HG03378 (cell line): ENCODE measurements around the gene KHDRBS2.

Experiments
- ATAC-seq: cut with Tn5 transposase; IDR thresholded peaks from one replicate; pipeline ENCODE4 v1.9.1; 2021; ENCODE audit warnings: mild to moderate bottlenecking, moderate library complexity; ENCODE audit not compliant: unreplicated experiment

The KHDRBS2 gene

DNA sequence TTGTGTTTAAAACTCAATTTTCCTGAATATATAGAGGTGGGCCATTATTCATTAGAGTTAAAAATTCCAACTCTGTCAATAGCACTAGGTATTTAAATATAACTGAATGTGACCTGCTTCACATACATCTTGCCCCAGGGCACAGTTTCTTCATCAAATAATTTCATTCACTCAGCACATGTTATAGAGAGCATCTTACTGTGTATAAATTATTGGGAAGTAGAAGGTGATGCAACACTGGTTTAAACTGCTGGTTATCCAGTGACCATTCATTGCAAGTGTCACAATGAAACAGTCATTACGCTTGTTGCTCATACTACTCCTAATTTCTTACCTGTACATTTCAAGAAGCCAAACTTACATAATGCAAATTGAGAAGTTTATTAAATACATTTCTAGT, 93.4 kb downstream of the KHDRBS2 start:
- no peak for ATAC-seq

DNA sequence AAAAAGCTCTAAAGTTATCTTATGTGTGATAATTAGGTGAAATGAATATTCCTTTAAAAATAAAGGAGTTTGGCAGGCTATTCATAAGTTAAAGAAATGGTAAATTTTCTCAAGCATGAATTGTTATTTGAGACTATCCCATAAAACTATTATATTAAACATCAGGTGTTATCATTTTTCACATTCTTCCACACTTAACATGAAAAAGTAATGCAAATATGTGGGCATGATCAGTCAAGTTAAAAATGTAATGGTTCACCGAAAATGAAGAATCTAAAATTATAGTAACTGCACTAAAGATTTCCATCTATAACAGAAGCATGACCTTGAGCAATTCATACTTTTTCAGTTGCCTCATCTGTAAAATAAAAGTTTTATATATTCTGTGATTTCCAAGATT, 110.8 kb downstream of the KHDRBS2 start:
- ATAC-seq, result no peak

DNA sequence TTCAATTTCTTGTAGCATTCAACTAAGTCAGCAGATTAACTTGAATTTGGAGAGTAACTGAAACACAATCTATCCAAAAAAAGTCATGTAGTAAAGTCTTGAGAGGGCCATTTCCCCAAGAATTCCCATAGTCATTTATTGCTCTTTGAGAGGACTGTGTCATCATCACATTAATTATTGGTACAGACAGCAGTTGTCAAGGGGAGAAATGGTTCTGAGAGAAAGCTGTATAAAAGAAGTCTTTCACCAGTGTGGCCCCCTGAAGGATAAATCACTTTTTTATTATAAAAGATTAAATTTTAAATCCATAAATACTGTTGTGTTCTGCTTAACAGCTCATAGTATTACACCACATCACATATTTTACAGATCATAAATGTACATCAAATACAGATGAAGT, 111.5 kb downstream of the KHDRBS2 start:
- ATAC-seq, result no peak

DNA sequence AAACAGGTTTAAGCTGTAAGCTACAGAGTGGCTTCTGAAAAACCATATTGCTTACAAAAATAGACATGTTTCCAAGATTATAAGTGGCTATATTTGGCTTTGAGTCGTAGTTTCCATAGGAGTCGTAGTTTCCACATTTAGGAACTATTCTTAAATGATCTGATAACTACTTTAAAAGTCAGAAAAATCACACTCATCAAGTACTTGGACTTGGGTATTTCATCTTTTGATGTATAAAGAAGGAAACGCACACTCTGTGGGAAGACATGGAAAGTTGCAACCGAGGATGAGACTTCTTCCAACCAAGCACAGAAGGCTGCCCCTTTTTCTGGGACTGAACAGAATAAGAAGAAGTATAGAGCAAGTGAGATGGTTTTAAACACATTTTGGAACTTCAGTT, 118.3 kb downstream of the KHDRBS2 start:
- no peak for ATAC-seq

DNA sequence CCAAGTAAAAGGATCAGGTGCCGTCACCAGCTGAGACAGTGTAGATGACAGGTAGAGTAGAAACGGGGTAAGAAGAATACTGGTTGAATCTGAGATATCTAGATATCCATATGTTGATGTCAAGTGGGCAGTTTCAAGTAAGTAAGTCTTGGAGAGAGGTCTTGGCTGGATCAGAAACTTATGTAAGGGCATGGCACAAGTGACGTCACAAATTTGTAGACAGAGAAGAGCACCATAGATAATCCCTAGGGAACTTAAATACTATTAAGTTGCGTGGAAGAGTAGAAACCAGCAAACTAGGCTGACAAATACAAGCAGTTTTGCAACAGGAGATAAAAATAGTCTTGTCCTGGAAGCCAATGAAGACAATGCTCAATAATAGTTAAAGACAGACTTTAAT, 123.2 kb downstream of the KHDRBS2 start:
- ATAC-seq, result no peak

DNA sequence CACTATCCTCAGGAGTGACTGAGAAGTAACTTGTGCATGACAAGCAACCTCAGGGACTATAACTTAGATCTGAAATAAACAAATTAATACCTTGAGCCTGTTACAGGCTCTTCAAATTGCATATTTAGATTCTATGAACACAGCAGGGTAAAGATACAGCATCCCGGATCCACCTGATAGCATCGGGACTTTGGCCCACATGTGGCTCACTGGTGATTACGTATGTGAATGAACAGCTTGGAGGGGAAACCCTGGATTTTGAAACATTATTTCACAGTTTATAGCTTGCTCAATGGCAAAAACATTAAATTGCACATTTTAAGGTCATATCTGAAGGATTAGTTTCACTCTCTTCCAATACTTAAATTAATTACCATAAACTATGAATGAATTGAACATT, 133.2 kb downstream of the KHDRBS2 start:
- no peak for ATAC-seq

DNA sequence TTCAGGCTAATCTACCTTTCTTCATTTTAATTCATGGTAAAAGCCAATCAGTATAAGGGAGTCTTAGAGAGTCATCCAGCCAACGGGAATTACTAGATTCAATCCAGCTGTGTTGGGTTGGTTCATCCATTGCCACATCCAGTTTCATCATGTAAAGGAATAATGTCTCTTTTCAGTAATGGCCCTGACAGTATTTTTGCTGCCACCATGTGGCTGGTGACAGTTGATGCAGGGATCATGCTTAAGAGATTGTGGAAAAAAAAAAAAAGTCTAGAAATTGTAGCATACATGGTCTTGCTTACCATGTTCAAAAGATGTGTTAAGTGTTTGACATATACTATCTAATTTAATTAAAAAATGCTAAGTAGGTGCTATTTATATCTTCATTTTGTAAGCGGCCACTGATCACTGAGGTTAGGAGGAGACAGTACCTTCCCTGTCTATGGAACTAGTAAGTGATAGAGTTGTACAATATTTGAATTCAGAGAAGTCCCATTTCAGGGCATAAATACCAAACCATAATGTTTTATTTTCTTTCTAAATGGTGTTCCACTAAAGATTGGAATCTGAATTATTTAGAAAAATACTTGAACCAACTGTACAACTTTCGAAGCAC, 135.9 kb downstream of the KHDRBS2 start:
- peak; percentile 88 for ATAC-seq

DNA sequence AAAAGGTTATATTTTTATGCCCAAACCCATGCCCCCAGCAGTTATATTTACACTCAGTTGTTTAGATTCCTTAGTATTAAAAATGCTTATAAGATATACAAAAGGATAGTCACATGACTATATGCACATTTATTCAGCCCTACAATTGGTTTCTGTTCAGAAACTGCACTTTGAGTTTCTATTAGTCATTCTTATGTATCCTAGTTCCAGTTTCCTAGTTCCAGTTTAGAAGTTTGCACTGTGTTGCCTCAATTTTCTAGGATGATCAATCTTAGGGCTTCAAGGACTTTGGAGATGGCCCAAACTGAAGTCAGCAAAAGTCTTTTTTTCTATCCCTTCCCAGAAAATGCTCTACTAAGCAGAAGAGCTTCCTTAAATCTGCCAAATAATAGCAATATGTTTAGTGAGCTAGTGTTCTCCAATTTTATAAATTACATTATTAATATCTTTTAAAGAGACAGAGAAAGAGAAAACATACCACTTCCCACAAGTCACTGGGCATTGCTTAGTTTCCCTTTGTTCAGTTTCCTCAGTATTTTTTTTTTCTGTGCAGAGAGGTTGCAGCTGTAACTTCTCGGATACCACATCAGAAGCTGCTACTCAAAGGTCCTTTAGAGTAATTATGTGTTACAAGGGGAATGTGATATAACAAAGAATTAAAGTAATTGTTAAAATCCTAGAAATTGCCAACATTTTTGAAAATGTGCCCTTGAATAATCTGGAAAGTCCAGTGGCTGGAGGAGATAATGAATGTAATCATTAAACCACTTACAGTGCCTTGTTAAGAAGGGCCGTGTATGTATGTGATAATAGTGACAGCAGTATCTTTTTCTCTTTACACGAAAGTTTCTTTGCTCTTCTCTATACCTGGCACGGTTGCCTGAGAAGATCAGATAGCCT, 138.8 kb downstream of the KHDRBS2 start:
- no peak for ATAC-seq

DNA sequence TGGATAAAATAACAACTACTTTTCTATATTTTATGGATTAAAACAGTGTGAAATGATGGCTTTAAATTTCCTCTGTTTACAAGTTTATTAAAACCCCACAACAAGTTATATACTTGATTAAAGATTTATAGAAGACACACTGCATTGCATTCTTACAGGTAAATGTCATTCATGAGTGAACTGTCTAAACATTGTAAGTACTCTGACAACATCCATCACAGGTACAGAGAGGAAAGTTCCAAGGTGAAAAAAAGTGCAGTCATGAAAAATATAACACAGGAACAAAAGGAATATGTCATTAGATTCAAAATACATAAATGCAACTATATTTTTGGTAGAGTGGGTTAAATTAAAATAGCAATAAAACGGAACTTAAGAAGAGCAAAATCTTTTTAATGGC, 156.9 kb downstream of the KHDRBS2 start:
- ATAC-seq, result no peak

DNA sequence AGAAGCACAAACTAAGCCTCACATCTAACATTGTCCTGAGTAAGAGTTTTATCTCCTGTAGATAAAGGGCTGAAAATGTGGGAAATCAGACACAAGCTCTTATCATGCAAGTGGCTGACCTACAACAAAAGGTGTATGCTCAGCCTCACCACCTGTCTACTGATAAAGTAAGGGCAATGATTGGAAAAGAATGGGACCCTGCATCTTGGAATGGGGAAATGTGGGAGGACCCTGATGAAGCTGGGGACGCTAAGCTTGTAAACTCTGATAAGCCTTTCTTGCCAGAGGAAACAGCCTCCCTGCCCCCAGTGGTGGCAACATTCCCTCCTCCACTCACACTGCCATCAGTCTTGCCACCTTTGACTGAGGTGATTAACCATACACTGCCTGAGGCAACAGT, 166.6 kb downstream of the KHDRBS2 start:
- ATAC-seq, result no peak

DNA sequence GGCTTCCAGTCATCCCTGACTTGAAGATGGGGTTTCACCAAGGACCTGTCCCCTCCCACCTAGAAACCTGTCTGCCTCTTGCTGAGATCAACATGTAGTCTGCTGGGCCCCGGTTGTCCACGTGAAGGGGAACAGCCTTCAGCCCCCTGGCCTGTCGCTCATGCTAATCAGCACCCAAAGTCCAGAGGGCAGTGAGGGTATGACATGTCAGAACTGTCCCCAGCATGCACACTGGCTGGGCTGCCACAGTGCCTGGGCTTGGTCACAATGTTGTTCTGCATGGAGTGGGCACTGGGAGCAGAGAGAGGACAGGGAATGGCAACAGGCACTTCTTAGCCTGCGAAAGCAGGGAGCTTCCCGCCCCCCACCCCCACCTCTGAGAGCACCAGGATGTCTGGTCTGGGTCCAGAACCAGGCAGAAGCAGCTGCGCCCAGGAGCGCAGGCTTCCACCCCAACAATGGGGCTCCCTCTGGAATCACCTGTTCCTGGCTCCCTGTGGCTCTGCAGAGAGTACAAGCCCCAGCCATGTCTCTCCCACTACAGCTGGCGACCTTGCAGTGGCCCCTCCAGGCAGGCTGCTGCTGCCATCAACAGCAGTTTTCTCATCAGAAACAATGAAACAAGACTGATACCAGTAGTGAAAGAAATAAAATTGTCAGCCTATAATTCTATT, 182.7 kb downstream of the KHDRBS2 start:
- no peak for ATAC-seq

DNA sequence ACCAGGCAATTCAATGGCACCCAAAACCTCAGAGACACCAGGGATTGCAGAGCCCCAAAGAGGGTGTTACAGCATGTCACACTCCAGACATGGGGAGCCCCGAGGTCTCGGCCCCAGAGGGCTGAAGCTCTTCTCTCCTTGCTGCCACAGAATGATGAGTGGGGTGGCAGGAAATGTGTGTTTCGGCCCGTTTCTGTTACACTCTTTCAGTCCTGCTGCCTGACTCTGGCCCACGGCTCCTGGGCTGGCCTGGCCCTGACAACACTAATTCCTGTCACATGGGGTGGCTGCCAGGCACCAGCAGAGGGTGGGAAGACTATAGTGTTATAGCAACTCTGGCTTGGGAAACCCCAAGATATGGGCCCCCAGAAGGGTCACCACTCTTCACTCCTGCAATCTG, 183.6 kb downstream of the KHDRBS2 start:
- no peak for ATAC-seq

DNA sequence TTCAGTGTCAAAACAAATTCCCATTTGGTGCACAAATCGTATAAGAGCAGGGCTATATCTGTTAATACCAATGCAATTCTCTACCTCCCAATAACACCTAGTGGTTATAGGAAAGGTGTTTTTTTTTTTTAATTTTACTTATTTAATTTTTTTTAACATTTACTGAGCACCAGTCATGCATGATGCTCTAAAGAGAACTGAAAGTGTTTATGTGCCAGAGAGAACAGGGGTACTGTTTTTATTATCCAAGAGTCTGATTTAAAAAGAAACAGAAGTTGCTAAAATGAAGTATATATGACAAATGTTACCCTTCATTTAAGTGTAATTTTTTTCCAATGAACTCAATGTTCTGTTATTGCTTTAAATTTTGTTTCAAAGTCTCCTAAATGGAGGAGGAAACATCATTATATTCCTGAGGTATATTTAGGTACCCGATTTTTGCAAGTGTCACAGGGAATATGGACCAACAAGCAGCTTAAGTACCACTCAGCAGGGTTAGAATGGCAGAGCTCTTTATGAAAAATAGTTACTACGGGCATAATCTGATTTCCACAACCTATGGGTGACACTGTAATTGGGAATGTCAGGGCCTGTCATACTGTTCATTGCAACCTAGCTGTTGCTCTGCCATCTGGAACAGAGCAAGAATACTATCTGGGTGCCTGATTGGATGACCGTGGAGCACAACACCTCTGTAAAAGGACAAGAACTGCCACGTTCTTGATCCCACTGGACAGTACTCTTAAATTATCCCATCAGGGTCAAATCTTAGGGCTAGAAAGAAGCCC, 195.4 kb downstream of the KHDRBS2 start:
- ATAC-seq, result no peak

DNA sequence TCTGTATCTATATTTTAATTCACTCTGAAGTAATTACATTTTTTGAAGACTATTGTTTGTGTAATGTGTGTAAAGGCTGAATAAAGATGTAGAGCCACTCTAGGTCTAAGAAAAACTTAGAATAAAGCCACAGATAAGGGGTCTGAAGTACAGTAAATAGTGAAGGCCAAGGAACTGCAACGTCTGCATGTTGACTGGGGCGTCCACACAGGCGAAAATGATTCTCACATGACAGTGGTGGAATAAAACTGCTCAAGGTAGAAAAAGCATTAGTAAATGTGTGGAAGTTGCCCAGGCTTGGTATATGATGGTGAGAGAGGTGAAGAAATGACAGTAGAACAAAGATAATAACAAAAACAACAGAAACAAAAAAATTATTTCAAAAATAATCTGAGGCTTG, 196.2 kb downstream of the KHDRBS2 start:
- no peak for ATAC-seq

DNA sequence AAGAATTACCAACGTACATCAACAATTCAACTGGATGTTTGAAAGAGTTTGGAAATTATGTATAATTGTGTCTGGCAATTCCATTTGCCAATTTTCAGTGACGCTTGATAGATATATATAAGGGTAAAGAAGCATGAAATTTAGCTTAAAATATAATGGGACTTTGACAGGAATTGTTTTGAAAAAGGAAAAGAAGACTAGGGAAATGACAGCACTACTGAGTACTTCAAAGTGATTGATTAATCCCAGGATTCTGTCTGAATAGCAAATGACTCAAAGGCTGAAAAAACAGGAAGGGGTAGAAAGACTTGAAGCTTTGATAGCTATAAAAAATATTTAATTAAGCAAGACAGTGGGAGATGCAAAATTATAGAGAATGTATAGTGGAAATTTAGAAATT, 200.0 kb downstream of the KHDRBS2 start:
- no peak for ATAC-seq

DNA sequence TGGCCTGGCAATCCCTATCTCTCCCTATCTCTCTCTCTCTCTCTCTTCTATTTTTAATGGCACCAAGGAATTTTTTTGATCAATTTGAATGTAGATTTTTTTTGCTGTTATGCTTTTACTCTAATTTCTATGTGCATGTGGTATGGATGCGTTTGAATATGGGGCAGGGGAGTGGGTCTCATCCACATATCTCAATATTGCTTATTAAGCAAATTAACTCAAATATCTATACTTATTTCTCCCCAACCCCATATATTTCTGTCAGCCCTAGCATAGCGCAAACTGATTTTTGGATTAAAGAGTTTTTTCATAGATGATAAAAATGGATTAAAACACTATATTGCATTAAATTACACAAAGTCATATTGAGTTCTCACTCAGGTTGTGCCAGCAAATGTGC, 210.2 kb downstream of the KHDRBS2 start:
- no peak for ATAC-seq

DNA sequence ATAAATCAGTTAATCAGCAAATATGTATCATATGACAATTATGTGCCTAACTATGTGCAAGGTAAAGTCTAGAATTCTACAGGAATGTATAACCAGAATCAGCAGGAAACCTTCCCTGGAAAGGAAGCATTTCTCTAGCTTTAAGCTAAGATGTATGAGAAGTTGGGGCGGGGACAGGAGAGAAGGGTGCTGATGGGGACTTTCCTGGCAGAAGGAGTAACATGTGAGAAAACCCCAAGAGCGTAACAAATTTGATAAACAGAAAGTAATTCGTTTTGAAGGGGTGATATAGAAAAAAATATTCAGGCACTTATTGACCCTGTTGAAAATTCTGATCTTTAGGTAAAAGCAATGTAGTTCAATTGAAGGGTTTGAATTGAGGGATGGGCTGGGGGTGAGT, 226.1 kb downstream of the KHDRBS2 start:
- ATAC-seq, result no peak

DNA sequence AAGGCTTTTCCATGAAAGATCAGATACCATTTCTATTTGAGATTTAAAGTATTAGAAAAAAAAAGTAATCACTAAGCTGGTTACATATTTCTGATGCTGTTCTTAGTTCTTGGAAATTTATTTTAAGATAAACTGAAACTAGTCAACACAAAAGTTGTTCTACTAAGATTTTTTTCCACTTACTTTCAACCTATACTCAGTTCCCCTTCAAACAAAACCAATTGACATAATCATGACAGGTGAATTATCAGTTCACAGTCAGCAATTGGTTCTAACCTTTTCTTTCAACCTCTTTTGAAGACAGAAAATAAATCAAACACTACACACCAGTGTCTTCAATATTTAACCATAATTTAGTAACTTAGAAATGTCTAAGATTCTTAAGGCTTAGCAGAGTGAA, 228.7 kb downstream of the KHDRBS2 start:
- ATAC-seq, result no peak

DNA sequence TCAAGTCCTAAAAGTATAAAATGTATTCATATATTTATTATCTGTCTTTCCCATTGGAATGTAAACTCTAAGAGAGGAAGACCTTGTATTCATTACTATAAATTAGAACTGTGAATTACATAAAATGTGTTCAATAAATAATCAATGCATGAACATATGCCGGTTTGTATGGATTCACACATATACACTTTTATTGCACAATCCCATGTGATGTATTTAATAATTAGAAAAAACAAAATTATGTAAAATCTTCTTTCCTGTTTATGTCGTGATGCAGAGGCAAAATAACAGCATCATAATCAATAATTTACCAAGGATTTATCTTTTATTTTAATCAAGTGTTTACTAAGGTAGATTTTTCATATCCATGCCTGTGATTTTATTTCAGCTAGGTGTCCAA, 240.5 kb downstream of the KHDRBS2 start:
- ATAC-seq, result no peak

DNA sequence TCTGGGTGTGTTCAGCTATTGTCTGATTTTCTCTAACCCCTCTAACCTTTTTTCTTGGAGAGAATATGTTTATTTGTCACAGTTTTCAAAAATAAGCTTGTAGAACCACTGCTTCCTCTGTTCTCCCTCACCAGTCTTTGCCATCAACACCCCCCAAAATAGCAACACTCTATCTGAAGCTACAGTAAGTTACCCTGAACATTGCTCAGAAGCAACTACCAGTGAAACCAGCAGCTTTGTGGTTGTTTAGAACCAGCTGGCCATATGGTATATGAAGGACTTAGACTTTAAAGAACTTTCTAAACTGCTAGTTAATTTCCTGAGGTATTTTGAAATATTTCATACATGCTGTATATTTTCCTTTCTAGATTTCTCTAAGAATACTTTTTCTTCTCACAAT, 242.9 kb downstream of the KHDRBS2 start:
- ATAC-seq, result no peak

DNA sequence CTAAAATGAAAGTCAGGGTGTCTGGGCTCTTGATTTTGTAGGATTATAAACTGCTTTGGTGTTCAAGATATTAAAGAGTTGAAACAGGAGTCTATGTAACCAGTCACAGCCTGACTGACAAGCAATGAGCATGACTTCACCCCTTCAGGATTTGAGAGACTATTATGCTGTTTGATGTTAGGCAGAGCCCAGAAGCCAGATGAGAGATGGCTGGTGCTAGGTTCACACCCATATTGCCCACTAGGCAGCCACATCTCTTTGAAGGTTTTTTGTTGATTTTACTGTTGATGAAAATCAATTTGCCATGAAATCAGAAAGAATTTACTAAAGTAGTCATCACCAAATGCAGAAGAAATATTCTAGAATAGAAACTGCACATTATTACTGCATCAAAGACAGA, 243.6 kb downstream of the KHDRBS2 start:
- ATAC-seq, result no peak
